NCI-H345 (cell line): ENCODE measurements around the gene CCDC69.
"Not testable (repeated sequence)": the region's sequence is repeated elsewhere in the genome, so short reads cannot be mapped to it uniquely, and the experiment has no call there.

ENCODE experiments used
- DNase-seq: peaks from one replicate; lab custom pipeline; 2025; lab: John Stamatoyannopoulos, UW

CCDC69 gene

DNA sequence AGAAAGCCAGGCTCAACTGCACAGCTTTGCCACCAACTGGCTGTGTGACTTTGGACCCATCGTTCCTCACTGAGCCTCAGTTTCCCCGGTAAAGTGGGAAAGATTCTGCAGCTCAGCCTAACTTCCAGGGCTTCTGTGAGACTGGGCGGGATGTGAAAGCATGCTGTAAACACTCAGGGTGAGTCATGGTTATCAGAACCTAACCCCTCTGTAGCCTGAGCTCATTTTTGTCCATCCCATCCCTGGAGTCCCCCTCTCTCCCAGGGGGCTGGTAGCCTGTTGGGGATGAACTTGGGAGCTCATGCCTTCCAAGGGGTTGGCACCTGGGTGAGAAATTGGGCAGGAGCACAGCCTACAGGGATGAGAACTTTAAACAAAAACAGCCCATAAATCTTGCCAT lies 2.3 kb downstream of the CCDC69 start:
- no peak for DNase-seq

DNA sequence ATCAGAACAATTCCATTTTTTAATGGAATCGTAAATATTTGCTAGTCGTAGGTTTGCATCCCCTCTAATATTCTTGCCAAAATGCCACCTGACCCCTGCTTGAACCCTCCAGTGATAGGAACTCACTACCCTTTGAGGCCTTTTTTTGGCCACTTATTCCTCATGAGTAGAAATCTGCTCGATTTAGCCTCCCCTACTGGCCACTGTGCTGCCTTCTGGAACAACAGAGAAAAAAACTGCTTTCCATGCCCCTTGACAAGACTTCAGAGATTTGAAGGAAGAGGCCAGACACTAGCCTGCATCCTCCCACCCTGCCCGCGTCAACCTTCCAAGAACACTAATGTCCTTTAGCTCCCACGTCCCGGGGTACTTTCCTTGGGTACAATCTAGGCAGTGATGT lies 4.1 kb downstream of the CCDC69 start:
- DNase-seq: no peak

DNA sequence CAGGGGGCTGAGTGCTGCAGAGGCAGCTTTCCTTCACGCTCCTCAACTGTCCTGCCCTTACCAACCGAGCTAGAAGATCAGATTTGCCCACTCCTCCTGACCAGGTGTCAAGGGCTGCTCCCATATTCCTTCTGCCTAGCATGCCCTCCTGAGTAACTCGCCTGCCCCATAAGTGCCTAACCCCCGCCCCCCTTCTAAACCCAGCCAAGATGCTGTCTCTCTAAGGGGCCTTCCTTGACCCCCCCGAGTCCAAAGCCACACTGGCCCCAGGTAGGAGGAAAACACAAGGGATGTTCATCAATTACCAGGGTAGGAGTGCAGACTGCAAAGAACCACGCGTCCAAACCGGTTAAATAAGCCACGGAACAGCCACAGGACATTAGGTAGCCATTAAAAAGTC lies 4.8 kb downstream of the CCDC69 start:
- DNase-seq: no peak

DNA sequence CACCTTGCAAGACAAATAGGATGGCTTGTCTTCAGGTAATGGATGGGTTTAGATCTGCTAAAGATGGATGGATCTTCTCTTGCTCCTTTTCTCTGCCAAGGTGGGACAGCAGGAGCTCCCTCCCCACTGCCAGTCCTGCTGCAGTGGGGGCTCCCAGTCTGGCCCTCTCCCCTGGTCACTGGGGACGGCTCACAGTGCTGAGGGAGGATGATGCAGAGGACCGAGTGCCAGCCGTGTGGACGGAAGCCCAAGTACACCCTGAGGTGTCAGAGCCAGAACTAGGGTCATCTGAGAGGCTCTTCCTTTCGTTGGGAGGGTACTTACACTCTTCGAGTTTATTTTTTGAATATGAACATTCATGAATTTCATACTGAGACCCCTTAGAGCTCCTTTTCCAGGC lies 5.7 kb downstream of the CCDC69 start:
- no peak for DNase-seq

DNA sequence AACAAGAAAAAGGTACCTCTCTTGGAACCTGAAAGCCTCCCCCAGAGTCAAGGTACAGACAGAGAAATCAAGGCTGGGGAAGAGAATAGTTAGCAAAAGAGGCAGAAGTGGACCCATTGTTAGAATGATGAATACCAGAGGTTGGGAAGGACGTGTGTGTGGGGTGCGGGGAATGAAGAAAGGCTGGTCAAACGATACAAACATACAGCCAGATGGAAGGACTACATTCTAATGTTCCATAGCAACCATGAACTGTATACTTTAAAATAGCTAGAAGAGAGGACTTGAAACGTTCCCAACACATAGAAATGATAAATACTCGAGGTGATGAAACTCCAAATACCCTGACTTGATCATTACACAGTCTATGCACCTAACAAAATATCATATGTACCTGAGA lies 7.1 kb downstream of the CCDC69 start:
- DNase-seq: no peak

DNA sequence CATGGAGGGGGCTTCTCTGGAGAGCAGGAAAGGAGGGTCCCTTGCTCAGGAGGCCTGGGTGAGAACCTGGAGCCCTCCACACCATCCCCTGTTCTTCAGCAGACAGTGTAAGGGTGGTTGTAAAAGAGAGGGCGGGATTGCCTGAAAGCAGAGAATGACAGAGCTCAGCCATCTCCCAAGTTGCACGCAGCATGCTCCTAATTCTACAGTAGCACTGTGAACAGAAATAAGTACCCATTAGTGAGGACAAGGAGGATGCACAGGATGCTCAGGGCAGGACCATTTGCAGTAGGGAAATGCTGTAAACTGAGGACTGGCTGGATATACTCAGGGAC lies 8.4 kb downstream of the CCDC69 start:
- no peak for DNase-seq

DNA sequence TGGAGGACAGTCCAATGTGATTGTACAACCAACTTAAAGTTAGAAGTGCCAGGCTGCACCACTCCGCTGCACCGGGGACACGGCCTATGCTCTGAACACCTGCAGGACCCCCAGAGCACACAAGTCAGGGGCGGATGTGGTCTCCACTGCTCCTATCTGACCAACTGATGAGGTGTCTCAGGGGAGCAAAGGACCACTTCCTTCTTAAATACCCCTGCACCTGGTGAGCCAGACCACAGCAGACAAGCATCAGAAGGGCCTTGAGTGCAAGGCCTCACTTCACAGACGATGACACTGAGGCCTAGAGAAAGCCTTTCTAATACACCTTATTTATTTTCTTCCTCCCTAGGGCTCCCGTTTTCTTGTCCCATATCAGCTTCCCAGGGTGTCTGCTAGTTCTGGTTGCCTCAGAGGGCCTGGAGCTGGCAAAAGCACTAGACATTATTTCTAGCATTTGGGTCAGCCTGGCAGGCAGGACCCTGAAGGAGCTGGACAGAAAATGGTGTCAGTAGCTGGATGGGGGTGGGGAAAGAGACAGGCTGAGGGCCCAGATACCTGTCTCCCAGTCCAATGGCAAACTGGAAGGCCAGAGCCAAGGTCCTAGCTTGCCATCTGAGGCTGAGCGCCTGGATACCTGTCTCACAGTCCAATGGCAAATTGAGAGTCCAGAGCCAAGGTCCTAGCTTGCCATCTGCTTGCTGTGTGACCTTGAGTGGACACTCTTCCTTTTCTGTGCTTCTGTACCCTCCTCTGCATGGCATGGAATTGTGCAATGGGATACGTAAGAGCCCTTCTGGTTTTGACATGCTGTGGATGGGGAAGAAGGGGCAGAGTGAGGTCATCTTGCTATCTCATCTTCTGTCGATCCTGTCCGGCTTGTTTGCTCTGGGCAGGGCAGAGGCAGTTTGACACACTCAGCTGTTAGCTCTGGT lies 9.0 kb downstream of the CCDC69 start:
- no peak for DNase-seq

DNA sequence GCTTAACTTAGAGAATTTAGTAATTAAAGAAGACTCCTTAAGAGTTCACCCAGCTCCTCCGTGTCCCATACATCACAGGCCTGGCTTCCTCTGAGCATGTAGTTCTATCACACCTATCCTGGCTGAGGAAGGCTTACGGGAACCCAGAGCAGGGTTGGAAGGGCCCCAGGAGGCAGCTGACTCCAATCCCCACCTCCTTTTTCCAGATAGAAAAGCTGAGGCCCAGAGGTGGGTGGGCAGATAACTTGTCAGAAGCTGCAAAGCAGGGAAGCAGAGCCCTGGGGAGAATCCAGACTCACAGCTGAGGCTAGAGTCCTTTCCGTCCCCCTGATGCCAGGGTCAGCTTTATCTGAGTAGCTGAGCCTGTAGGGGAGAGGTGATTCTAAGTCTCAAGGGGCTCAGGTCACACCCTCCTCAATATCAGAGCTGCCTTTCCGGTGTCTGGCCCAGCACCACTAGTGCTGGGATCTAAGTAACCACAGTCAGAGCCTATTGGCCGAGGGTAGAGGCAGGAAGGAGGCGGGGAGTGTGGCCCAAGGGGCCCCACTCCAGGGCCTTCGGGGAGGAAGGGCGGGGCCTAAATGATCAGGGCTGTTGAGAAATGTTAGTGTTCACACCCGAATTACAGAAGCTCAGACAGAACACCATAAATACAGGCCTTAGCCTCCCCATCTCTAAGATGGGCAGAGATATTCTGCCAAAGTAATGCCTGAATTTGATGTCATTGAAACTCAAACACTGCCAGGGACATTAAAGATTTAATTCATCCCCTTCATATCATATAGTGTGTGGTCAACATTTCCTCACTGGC lies 9.9 kb downstream of the CCDC69 start:
- no peak for DNase-seq

DNA sequence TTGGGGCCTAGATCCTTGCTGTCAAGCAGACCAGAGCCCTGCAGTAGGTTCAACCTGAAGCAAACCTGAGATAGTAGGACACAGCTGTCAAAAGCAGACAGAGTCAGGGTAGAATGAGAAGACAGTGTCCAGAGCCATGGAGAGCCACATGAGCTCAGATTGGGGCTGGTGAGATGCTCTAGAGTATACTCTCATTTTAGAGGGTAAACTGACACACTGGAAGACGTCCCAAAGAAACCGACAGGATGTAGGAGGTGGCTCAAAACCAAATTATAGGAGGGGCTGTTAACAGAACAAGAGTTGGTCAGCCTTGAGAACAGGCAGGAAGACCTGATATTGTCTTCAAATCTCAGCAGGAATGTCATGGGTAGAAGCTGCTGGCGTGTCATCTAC lies 11.5 kb downstream of the CCDC69 start:
- no peak for DNase-seq

DNA sequence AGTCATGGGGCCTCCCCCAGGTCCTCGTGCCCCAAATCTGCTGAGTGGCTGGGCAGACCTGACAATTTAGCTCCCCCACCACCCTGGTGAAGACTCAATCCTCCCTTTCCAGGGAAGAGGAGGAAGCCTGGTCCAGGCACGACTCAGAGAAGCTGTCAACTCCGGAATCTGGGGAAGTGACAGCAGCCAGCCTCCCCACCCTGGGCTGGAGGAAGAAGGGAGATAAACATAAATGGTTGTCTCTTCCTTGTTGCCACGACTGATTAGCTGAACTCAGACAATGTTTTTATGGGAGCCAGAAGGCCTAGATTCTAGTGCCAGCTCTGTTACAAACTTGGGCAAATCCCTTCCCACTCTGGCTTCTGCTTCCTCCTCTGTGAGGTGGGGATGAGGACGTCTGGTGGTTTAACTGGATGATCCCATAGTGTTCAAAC lies 15.4 kb downstream of the CCDC69 start:
- DNase-seq: no peak

DNA sequence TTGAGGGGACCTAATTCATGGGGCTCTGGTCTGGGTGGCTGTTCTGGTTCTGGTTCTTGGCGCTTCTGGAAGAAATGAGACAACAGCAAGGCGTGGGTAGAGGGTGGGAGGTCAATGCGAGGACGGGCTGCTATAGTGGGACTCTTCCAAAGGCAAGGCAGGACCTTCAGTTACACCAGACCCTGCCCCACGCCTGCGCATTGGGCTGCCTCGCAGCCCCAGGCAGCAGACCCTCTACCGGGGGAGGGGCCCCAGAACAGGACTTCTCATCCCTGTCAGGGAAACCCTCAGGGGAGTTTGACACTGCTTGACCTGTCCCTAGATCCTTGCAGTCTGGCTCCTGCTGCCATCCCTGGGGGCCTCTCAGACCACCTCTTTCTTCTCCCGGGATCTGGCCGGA lies 18.5 kb downstream of the CCDC69 start:
- no peak for DNase-seq

DNA sequence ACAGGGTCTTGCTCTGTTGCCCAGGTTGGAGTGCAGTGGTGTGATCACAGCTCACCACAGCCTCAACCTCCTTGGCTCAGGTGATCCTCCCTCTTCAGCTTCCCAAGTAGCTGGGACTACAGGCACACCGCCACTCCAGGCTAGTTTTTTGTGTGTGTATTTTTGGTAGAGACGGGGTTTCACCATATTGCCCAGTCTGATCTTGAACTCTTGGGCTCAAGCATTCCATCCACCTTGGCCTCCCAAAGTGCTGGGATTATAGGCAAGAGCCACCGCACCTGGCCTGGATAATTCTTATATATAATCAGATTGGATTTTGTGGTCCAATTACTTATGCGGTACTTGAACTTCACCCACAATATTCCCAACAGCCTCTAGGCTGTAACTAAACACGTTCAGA lies 19.8 kb downstream of the CCDC69 start:
- no peak for DNase-seq

DNA sequence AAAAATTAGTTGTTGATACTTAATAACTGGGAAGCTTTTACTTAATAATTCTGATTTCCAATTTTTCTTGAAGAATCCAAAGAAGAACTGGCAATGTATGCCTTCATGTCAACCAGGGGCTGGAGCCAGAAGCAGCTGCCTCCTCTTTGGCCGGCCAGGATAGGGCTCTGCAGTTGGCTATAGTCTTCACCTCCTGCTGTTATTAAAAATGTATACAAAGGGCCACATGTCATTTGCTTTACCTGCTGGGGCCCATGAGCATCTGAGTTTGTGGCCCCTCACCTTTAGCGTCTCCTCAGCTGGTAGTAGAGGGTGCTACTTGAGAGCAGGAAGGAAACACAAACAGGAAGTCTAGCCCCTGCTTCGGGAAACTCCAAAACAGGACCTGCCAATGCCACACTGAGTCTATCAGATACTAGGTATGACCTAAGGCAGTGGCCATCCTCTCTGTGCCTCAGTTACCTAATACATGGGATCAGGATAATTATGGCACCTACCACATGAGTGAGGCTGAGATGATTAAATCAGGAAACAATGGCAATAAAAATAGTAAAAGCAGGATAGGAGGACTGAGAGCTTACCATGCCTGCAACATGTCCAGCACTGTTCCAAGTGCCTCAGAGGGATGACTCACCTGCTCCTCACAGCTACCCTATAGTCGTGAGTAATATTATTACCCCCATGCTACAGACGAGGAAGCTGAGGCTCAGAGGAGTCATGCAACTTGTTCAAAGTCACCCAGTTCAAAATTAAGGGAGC lies 21.3 kb downstream of the CCDC69 start:
- DNase-seq: no peak

DNA sequence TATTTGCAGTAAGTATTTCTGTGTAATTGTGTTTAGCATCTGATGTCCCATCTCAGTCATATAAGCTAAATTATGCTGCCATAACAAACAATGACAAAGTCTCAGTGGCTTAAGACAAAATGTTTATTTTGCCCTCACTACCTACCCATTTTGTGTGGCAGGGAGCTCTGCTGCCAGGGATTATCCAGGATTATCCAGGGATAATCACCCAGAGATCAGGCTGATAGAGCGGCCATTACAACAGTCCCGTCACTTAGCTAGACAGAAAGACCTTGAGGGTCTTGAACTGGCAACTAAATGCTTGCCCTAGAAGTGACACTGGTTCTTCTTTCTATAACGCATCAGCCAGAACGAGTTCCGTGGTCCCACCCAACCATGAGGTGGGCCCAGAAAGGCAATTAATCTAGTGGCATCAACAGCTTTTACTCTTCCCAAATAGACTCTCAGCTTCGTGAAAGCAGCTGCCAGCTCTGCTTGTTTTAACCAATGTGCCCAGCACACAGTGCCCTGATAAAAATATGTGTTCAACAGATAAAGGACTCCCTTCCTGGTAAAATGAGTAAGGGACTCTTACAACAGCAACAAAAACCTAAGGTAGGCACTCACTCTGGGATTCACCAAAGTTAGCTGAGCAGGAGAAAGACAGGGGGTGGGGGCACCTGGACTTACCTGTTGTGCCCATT lies 22.8 kb downstream of the CCDC69 start:
- no peak for DNase-seq

DNA sequence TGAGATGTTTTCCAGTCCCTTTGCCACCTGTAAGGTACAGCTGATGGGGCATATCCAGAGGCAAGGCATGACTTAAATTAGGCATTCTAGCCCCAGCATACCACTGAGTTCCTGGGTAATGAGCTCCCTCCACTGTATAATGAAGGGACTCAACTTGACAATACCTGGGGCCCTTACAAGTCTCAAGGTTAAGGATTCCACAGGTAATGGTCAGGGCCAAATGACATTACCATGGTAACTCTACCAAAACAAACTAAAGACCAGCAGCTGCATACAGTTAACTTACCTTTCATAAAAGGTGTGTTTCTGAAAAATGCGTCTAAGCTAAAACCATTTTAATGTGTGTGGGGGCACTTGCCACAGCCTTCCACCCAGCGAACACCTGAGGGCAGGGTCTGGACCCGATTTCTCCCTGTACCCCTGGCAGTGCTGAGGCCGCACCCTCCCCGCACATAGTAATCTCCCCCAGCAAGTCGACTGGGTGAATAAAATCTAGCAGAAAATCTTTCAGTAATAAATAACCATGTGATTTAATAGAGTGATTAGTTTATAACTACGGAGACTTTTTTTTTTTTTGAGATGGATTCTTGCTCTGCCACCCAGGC lies 24.2 kb downstream of the CCDC69 start:
- DNase-seq: no peak

DNA sequence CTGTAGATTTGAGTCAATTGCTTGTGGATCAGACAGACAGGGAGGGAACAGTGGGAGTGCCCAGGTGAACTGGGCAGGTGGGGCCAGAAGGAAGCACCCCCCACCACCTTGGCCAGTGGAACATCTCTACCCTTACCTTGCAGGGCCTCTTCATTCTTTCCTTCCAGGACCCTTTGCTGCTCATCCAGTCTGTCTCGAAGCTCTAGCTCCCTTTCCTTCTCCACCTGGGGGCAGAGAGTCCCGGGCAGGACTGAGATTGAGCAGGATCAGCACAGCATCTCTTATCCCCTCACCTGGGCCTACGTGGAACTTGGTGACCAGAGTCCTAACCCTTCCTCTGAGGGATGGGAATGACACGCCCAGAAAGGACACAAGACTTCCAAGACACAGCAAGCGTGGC lies 25.0 kb downstream of the CCDC69 start:
- DNase-seq: no peak

DNA sequence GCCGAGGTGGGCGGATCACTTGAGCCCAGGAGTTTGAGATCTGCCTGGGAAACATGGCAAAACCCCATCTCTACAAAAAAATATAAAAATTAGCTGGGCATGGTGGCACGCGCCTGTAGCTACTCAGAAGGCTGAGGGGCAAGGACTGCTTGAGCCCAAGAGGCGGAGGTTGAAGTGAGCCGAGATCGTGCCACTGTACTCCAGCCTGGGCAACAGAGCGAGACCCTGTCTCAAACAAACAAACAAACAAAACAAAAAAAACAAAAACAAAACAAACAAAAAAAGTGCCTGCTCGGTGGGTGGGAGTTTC lies 26.6 kb downstream of the CCDC69 start:
- DNase-seq: not testable (repeated sequence)

DNA sequence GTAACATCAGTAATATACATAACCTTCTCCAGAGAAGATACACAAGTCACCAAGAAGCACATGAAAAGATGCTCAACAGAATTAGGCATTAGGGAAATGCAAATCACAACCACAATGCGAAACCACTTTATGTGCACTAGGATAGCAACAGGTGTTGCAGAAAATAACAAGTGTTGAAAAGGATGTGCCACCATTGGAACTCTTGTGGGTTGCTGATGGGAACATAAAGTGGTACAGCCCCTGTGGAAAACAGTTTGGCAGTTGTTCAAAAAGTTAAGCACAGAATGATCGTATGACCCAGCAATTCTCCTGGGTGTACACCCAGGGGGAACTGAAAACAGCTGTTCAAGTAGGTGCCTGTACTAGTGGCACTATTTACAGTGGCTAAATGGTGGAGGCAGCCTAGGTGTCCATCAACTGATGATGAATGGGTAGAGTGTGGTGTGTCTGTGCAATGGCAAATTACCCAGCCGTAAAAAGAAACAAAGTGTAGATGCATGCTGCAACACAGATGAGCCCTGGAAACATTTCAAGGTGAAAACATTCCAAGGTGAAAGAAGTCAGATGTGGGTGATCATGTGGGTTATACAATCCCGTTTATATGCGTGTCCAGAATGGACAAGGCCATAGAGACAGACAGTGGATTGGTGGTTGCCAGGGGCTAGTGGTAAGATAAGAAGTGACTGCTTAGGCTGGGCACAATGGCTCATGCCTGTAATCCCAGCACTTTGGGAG lies 27.2 kb downstream of the CCDC69 start:
- no peak for DNase-seq

DNA sequence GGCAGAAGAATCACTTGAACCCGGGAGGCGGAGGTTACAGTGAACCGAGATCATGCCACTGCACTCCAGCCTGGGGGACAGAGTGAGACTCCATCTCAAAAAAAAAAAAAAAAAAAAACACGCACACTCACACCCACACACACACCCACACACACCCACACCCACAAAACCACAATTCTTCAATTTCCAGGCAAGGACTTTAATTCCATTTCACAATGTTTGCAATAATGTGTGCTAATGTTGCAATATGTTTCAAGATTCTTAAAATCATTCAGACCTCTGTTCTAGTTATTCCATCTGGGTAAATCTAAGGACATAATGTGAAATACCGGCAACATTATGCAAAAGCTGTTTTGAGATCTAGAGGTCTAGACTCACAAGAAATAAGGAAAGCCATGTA lies 28.3 kb downstream of the CCDC69 start:
- DNase-seq: no peak

DNA sequence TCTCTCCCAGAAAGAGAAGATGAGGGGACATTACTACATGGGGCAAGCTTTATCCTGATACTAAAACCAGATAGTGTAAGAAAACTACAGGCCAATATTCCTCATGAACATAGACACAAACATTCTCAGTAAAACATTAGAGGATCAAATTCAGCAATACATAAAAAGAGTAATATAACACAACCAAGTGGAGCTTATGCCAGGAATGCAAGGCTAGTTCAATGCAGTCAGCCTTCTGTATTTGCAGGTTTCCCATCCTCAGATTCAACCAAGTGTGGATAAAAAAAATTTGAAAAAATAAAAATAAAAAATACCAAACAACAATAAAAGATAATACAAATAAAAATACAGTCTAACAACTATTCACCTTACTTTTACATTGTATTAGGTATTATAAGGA lies 31.3 kb downstream of the CCDC69 start:
- no peak for DNase-seq

DNA sequence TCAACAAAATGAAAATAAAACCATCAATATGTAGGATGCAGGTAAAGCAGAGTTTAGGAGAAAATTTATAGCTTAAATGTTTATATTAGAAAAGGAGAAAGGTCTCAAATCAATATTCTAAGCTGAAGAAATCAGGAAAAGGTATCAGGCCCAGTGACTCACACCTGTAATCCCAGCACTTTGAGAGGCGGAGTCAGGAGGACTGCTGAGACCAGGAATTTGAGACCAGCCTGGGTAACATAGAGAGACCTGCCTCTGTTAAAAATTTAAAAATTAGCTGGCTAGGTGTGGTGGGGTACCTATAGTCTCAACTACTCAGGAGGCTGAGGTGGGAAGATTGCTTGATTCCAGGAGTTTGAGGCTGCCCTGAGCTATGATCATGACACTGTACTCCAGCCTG lies 32.2 kb downstream of the CCDC69 start:
- DNase-seq: no peak
